Measurements from ENCODE around the gene HEPACAM. TPM values are rescaled to one million over a fixed set of nuclear protein-coding genes. Genes with fewer than 3 reads are reported as not detected.

Gene HEPACAM
- total RNA-seq, 2 donors from 2014 or later, result 0.83 TPM; not detected in 1

DNA sequence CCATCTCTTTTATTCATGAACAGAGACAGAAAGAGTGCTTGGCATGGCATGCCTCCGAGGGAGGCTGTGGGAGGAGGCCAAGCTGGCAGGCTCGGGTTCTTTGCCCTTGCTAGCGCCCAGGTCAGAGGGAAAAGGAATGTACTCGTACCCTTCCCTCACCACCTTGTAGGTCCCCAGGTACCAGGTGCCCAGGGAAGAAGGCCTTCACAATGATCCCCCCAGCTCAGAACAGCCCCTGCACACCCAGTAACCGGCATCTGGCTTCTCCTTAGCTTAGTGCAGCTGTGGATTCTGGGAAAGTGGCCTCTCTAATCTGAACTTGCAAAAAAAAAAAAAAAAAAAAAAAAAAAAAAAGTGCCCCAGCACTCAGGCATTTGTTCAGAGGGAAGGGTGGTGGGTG is 15.5 kb downstream of the HEPACAM start:
- Histone ChIP-seq H3K36me3 (no peaks in the 10 kb centered on the region), H3K27ac (no peak overlapping the region), H3K9me3 (no peaks in the 10 kb centered on the region), H3K4me3 (peak overlapping the region in 1 of 2 donors; percentile 52), H3K27me3 (no peaks in the 10 kb centered on the region), H3K4me1 (peaks cover 0 to 9% of the 10 kb centered on the region in 2 donors)
- TF ChIP-seq, protein P1, sequence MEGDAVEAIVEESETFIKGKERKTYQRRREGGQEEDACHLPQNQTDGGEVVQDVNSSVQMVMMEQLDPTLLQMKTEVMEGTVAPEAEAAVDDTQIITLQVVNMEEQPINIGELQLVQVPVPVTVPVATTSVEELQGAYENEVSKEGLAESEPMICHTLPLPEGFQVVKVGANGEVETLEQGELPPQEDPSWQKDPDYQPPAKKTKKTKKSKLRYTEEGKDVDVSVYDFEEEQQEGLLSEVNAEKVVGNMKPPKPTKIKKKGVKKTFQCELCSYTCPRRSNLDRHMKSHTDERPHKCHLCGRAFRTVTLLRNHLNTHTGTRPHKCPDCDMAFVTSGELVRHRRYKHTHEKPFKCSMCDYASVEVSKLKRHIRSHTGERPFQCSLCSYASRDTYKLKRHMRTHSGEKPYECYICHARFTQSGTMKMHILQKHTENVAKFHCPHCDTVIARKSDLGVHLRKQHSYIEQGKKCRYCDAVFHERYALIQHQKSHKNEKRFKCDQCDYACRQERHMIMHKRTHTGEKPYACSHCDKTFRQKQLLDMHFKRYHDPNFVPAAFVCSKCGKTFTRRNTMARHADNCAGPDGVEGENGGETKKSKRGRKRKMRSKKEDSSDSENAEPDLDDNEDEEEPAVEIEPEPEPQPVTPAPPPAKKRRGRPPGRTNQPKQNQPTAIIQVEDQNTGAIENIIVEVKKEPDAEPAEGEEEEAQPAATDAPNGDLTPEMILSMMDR (IDR thresholded peaks at IDR 0.05), result no peak
- DNase-seq (ENCODE audit: low spot score), result no peak

DNA sequence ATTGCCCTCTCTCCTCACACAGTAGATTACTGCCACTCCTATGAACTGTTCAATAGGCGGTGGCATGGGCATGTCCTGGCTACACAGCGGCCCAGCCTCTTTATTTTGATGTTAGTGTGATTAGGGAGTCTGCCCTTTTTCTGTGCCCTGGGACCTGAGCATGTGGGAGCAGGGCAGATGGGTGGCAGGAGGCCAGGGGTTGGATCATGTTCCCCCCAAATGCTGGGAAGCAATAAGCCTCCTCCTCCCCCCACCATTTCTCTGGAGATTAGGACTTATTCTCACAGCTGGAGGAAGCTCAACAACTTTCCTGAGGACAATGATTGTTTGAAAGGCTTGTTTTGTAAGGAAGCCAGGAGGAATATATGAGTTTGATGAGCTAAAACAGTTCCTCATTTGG is 15.9 kb downstream of the HEPACAM start:
- Histone ChIP-seq H3K4me1 (peaks cover 0 to 9% of the 10 kb centered on the region in 2 donors), H3K9me3 (no peaks in the 10 kb centered on the region), H3K4me3 (no peak overlapping the region), H3K27me3 (no peaks in the 10 kb centered on the region), H3K27ac (no peak overlapping the region), H3K36me3 (no peaks in the 10 kb centered on the region)
- DNase-seq (ENCODE audit: low spot score), result no peak
- TF ChIP-seq, protein P1 (IDR thresholded peaks at IDR 0.05), result no peak

- Histone ChIP-seq H3K9me3 (no peaks in the 10 kb centered on the region), H3K27ac (no peak within 1 kb of the TSS), H3K4me3 (no peak within 1 kb of the TSS), H3K36me3 (no peaks in the 10 kb centered on the region), H3K27me3 (no peaks in the 10 kb centered on the region), H3K4me1 (peaks cover 0 to 9% of the 10 kb centered on the region in 2 donors)
- TF ChIP-seq, protein P1 (IDR thresholded peaks at IDR 0.05), result no peak
- DNase-seq (ENCODE audit: low spot score), result no peak
Measured at GRCh38 chr11:124918950-124919349, 16.9 kb downstream of the HEPACAM start, which contains the start of gene HEPN1. TSS of gene HEPN1 (plus strand) at chr11:124919250.

GRCh38 chr11:124917115-124917637 is 18.7 kb downstream of the HEPACAM start:
- H3K27me3 ChIP-seq, result no peaks in the 10 kb centered on the region
- peaks cover 0 to 9% of the 10 kb centered on the region in 2 donors for H3K4me1 ChIP-seq
- no peaks in the 10 kb centered on the region for H3K9me3 ChIP-seq
- TF ChIP-seq, protein P1 (IDR thresholded peaks at IDR 0.05), result no peak
- no peak overlapping the region for H3K4me3 ChIP-seq
- no peaks in the 10 kb centered on the region for H3K36me3 ChIP-seq
- DNase-seq (ENCODE audit: low spot score), result no peak
- no peak overlapping the region for H3K27ac ChIP-seq

GRCh38 chr11:124916370-124916710 is 19.5 kb downstream of the HEPACAM start:
- no peak for DNase-seq (ENCODE audit: low spot score)
- Histone ChIP-seq H3K27ac (no peak overlapping the region), H3K36me3 (no peaks in the 10 kb centered on the region)

More at GRCh38 chr11:124916370-124916710, 19.5 kb downstream of the HEPACAM start:
- TF ChIP-seq, protein P1 (IDR thresholded peaks at IDR 0.05), result no peak
- no peaks in the 10 kb centered on the region for H3K9me3 ChIP-seq
- no peak overlapping the region for H3K4me3 ChIP-seq
- H3K4me1 ChIP-seq, result peaks cover 0 to 6% of the 10 kb centered on the region in 2 donors
- no peaks in the 10 kb centered on the region for H3K27me3 ChIP-seq
